NCI-H2227 (cell line): Measurements from ENCODE around the gene ZNHIT3.

Experiments used
- DNase-seq: peaks from one replicate; lab custom pipeline; 2025; ENCODE audit not compliant: unreplicated experiment; lab: John Stamatoyannopoulos, UW

The ZNHIT3 gene

GRCh38 chr17:36509272-36509985 lies 22.9 kb downstream of the ZNHIT3 start:
- no peak for DNase-seq

- DNase-seq, result no peak
These were observed 24.2 kb downstream of the ZNHIT3 start for GRCh38 chr17:36510636-36511035.

GRCh38 chr17:36511216-36511615 lies 24.7 kb downstream of the ZNHIT3 start:
- DNase-seq, result no peak

- no peak for DNase-seq
These were observed 26.2 kb downstream of the ZNHIT3 start for GRCh38 chr17:36512641-36513040.

- DNase-seq, result no peak
These were observed 28.4 kb downstream of the ZNHIT3 start for GRCh38 chr17:36514856-36515255.

GRCh38 chr17:36515837-36516236 lies 29.4 kb downstream of the ZNHIT3 start:
- DNase-seq, result no peak

GRCh38 chr17:36523113-36523512 lies 36.6 kb downstream of the ZNHIT3 start:
- no peak for DNase-seq

GRCh38 chr17:36524428-36524876 lies 38.0 kb downstream of the ZNHIT3 start:
- no peak for DNase-seq

GRCh38 chr17:36525113-36525512 lies 38.6 kb downstream of the ZNHIT3 start:
- no peak for DNase-seq

- no peak for DNase-seq
These were observed 39.4 kb downstream of the ZNHIT3 start for GRCh38 chr17:36525888-36526287.

- no peak for DNase-seq
These were observed 41.3 kb downstream of the ZNHIT3 start for GRCh38 chr17:36527621-36528250.

- DNase-seq, result no peak
These were observed 42.6 kb downstream of the ZNHIT3 start for GRCh38 chr17:36529121-36529520.

- no peak for DNase-seq
These were observed 46.0 kb downstream of the ZNHIT3 start for GRCh38 chr17:36532435-36532975.

- DNase-seq, result peak; percentile 86
These were observed 47.7 kb downstream of the ZNHIT3 start for GRCh38 chr17:36533935-36534839.

GRCh38 chr17:36534840-36535668 lies 48.6 kb downstream of the ZNHIT3 start, which contains the start of the genes MYO19 and PIGW:
Gene MYO19, minus strand, starts transcription at chr17:36534868. Its CDS starts 2,330 bp downstream, at chr17:36532538.
Gene PIGW, plus strand, starts transcription at chr17:36534987. Its CDS starts 2,115 bp downstream, at chr17:36537102.
- DNase-seq, result peak; percentile 91

GRCh38 chr17:36535669-36536081 lies 49.2 kb downstream of the ZNHIT3 start:
- DNase-seq, result no peak

GRCh38 chr17:36540696-36541095 lies 54.2 kb downstream of the ZNHIT3 start:
- no peak for DNase-seq

- no peak for DNase-seq
These were observed 56.3 kb downstream of the ZNHIT3 start for GRCh38 chr17:36542755-36543154.

GRCh38 chr17:36544044-36544306 lies 57.5 kb downstream of the ZNHIT3 start:
- DNase-seq, result peak; percentile 39

- DNase-seq, result peak; percentile 90
These were observed 58.0 kb downstream of the ZNHIT3 start, which contains the start of gene GGNBP2 for GRCh38 chr17:36544307-36545076. Gene GGNBP2, plus strand, starts transcription at chr17:36544919. Its CDS starts 806 bp downstream, at chr17:36545725.
